GM18951 (cell line): ENCODE measurements around the gene OR8B4.
"Not testable (repeated sequence)": the region's sequence is repeated elsewhere in the genome, so short reads cannot be mapped to it uniquely, and the experiment has no call there.

Experiments
- POLR2A ChIP-seq: IDR thresholded peaks from 4 replicates; pipeline ENCODE4 v1.6.1; 2011; ENCODE audit warnings: mild to moderate bottlenecking; ENCODE audit not compliant: insufficient read length, insufficient read depth; ENCODE audit errors: extremely low read depth
- in situ Hi-C: fragments of 300-500 bp; cut with MboI; formaldehyde crosslinking; loops from one replicate; pipeline ENCODE4 v1.12.0; 2022; ENCODE audit warnings: low sequenced_read_pairs, mixed read lengths, inconsistent platforms; ENCODE audit not compliant: unreplicated experiment

Gene OR8B4

GRCh38 chr11:124442847-124443246 is 18.2 kb upstream of the OR8B4 start:
- in situ Hi-C loops = no loop called here

GRCh38 chr11:124442442-124442841 is 17.8 kb upstream of the OR8B4 start:
- in situ Hi-C loops = no loop called here
- TF ChIP-seq POLR2A = no peak

More at GRCh38 chr11:124442847-124443246, 18.2 kb upstream of the OR8B4 start:
- no peak for TF ChIP-seq POLR2A

- in situ Hi-C loops = no loop called here
- TF ChIP-seq POLR2A = no peak
Measured at GRCh38 chr11:124441519-124441918, 16.8 kb upstream of the OR8B4 start.

- TF ChIP-seq POLR2A = no peak
- in situ Hi-C loops = no loop called here
Measured at GRCh38 chr11:124441081-124441480, 16.4 kb upstream of the OR8B4 start.

GRCh38 chr11:124440608-124441007 is 15.9 kb upstream of the OR8B4 start:
- no peak for TF ChIP-seq POLR2A
- in situ Hi-C loops = no loop called here

- no peak for TF ChIP-seq POLR2A
- in situ Hi-C loops = no loop called here
Measured at GRCh38 chr11:124434699-124435098, 10.0 kb upstream of the OR8B4 start.

GRCh38 chr11:124429599-124429998 is 4.9 kb upstream of the OR8B4 start:
- in situ Hi-C loops = no loop called here
- no peak for TF ChIP-seq POLR2A

GRCh38 chr11:124421043-124421442 is 3.6 kb downstream of the OR8B4 start:
- in situ Hi-C loops = no loop called here
- no peak for TF ChIP-seq POLR2A

- in situ Hi-C loops = loop anchor here (10.0 kb wide), 1 partner anchor 159 kb away; no protein-coding TSS in a partner anchor
Measured at GRCh38 chr11:124415356-124415923, 9.2 kb downstream of the OR8B4 start.

GRCh38 chr11:124409906-124410305 is 14.8 kb downstream of the OR8B4 start:
- in situ Hi-C loops = loop anchor here (10.0 kb wide), 1 partner anchor 165 kb away; no protein-coding TSS in a partner anchor
- no peak for TF ChIP-seq POLR2A

More at GRCh38 chr11:124415356-124415923, 9.2 kb downstream of the OR8B4 start:
- no peak for TF ChIP-seq POLR2A

- no peak for TF ChIP-seq POLR2A
- in situ Hi-C loops = no loop called here
Measured at GRCh38 chr11:124405581-124405980, 19.1 kb downstream of the OR8B4 start.

- in situ Hi-C loops = not testable (repeated sequence)
Measured at GRCh38 chr11:124403186-124403585, 21.5 kb downstream of the OR8B4 start.

- in situ Hi-C loops = no loop called here
- TF ChIP-seq POLR2A = no peak
Measured at GRCh38 chr11:124402326-124402922, 22.2 kb downstream of the OR8B4 start.

GRCh38 chr11:124398924-124399323 is 25.7 kb downstream of the OR8B4 start, which contains the start of gene OR8B3:
OR8B3 (minus strand) TSS chr11:124399024; CDS start chr11:124397351, 1,673 bp downstream.
- in situ Hi-C loops = no loop called here
- no peak for TF ChIP-seq POLR2A

- in situ Hi-C loops = not testable (repeated sequence)
Measured at GRCh38 chr11:124396847-124397246, 27.8 kb downstream of the OR8B4 start.

GRCh38 chr11:124394408-124394807 is 30.3 kb downstream of the OR8B4 start:
- TF ChIP-seq POLR2A = no peak
- in situ Hi-C loops = no loop called here
